ENCODE measurements around the gene AXIN1.
A peak's percentile ranks its signal among the peaks of the same experiment; 100 is the strongest.

The AXIN1 gene

GRCh38 chr16:325375-326145, 27.0 kb downstream of the AXIN1 start:
- no peak for DNase-seq

GRCh38 chr16:324451-325334, 27.8 kb downstream of the AXIN1 start:
- peak; percentile 51 to 53 for DNase-seq

GRCh38 chr16:324201-324450, 28.4 kb downstream of the AXIN1 start:
- no peak for DNase-seq

GRCh38 chr16:322476-323143, 29.9 kb downstream of the AXIN1 start:
- no peak for DNase-seq

GRCh38 chr16:321532-321931, 31.0 kb downstream of the AXIN1 start:
- DNase-seq = no peak

- DNase-seq = no peak
Observed at GRCh38 chr16:320206-320605, 32.3 kb downstream of the AXIN1 start.

GRCh38 chr16:318628-319027, 33.9 kb downstream of the AXIN1 start:
- DNase-seq = no peak

GRCh38 chr16:317583-317982, 34.9 kb downstream of the AXIN1 start:
- DNase-seq = no peak

GRCh38 chr16:316741-317464, 35.6 kb downstream of the AXIN1 start:
- no peak for DNase-seq

GRCh38 chr16:314795-315299, 37.7 kb downstream of the AXIN1 start:
- DNase-seq = no peak

GRCh38 chr16:314351-314750, 38.2 kb downstream of the AXIN1 start:
- DNase-seq = no peak

GRCh38 chr16:311725-312124, 40.8 kb downstream of the AXIN1 start:
- no peak for DNase-seq

GRCh38 chr16:309476-309875, 43.0 kb downstream of the AXIN1 start:
- no peak for DNase-seq

GRCh38 chr16:307691-308312, 44.7 kb downstream of the AXIN1 start:
- no peak for DNase-seq

GRCh38 chr16:306911-307370, 45.6 kb downstream of the AXIN1 start:
- no peak for DNase-seq

- no peak for DNase-seq
Observed at GRCh38 chr16:305916-306626, 46.5 kb downstream of the AXIN1 start.

GRCh38 chr16:303760-304505, 48.6 kb downstream of the AXIN1 start:
- DNase-seq = no peak

GRCh38 chr16:301950-302349, 50.6 kb downstream of the AXIN1 start:
- DNase-seq = no peak

- DNase-seq = no peak
Observed at GRCh38 chr16:301235-301634, 51.3 kb downstream of the AXIN1 start.

- DNase-seq = no peak
Observed at GRCh38 chr16:297832-298231, 54.7 kb downstream of the AXIN1 start.
